HG03108 (cell line): ENCODE data around the gene CFAP97D2.
"Not testable (repeated sequence)": the region's sequence is repeated elsewhere in the genome, so short reads cannot be mapped to it uniquely, and the experiment has no call there.

Experiments
- ATAC-seq: cut with Tn5 transposase; IDR thresholded peaks from one replicate; pipeline ENCODE4 v1.9.1; 2021; ENCODE audit warnings: moderate library complexity; ENCODE audit not compliant: unreplicated experiment

The CFAP97D2 gene

GRCh38 chr13:114157869-114158495 lies 21.1 kb upstream of the CFAP97D2 start:
- no peak for ATAC-seq

GRCh38 chr13:114158869-114159666 lies 20.0 kb upstream of the CFAP97D2 start:
- not testable (repeated sequence) for ATAC-seq

- ATAC-seq, result no peak
These were observed 18.0 kb upstream of the CFAP97D2 start for GRCh38 chr13:114161028-114161556.

GRCh38 chr13:114161644-114162532 lies 17.2 kb upstream of the CFAP97D2 start:
- ATAC-seq, result no peak

- no peak for ATAC-seq
These were observed 16.5 kb upstream of the CFAP97D2 start for GRCh38 chr13:114162533-114162922.

- no peak for ATAC-seq
These were observed 15.0 kb upstream of the CFAP97D2 start for GRCh38 chr13:114164053-114164452.

- ATAC-seq, result no peak
These were observed 14.2 kb upstream of the CFAP97D2 start for GRCh38 chr13:114164681-114165429.

GRCh38 chr13:114166381-114167131 lies 12.5 kb upstream of the CFAP97D2 start:
- ATAC-seq, result no peak

- ATAC-seq, result no peak
These were observed 11.6 kb upstream of the CFAP97D2 start for GRCh38 chr13:114167426-114167825.

- no peak for ATAC-seq
These were observed 11.2 kb upstream of the CFAP97D2 start for GRCh38 chr13:114167885-114168284.

- ATAC-seq, result no peak
These were observed 5.8 kb upstream of the CFAP97D2 start for GRCh38 chr13:114173272-114173671.

- ATAC-seq, result no peak
These were observed 5.3 kb upstream of the CFAP97D2 start for GRCh38 chr13:114173745-114174144.

GRCh38 chr13:114174529-114174961 lies 4.5 kb upstream of the CFAP97D2 start:
- no peak for ATAC-seq

- not testable (repeated sequence) for ATAC-seq
These were observed 2.6 kb upstream of the CFAP97D2 start for GRCh38 chr13:114176359-114176902.

GRCh38 chr13:114177245-114178010 lies 1.6 kb upstream of the CFAP97D2 start:
- ATAC-seq, result no peak

GRCh38 chr13:114185182-114185971 lies 6.3 kb downstream of the CFAP97D2 start:
- ATAC-seq, result no peak

GRCh38 chr13:114194853-114195252 lies 15.8 kb downstream of the CFAP97D2 start:
- ATAC-seq, result no peak

GRCh38 chr13:114196629-114197028 lies 17.6 kb downstream of the CFAP97D2 start:
- no peak for ATAC-seq
